GM08714 (cell line): Measurements from ENCODE around the gene MAGEB17.

ENCODE experiments used
- H3K4me3 ChIP-seq: fragments of 200-500 bp; sonication (Bioruptor generic); 2 replicates; pipeline ENCODE4 v1.5.1; 2014; ENCODE audit warnings: mild to moderate bottlenecking, low read length, inconsistent platforms
- ZNF274 ChIP-seq: IDR thresholded peaks from 2 replicates; pipeline ENCODE4 v1.6.1; 2012; ENCODE audit warnings: mild to moderate bottlenecking, low read depth, low read length

Gene MAGEB17

DNA sequence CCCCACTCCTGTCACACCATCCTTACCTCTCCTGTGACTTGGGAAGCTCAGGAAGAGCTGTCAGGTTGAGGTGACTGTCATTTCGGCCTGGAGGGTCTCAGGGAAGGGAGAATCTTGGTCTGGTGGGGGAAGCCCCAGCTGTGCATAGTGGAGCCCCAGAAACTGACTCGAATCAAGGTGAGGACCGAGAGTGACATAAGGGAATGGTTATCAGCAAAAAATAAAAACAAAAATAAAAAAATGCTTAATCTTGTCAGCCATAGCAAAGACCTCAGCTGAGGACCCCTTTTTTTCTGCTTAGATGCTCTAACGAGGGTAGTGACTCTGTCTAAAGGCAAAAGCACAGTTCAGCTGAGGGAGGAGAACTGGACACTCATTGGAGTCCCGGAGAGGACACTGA lies at the start of gene MAGEB17:
Gene MAGEB17 (plus strand): TSS at position 301 of the 400 bp plus-strand sequence. CDS start 2,902 bp downstream, outside the sequence.
- no peak within 1 kb of the TSS for H3K4me3 ChIP-seq
- no peak for TF ChIP-seq ZNF274

- peak overlapping the region; percentile 13; the same call in 1 of the 2 replicates for H3K4me3 ChIP-seq
- TF ChIP-seq ZNF274: no peak
Observed at GRCh38 chrX:16119353-16120220, 47.7 kb upstream of the MAGEB17 start.

DNA sequence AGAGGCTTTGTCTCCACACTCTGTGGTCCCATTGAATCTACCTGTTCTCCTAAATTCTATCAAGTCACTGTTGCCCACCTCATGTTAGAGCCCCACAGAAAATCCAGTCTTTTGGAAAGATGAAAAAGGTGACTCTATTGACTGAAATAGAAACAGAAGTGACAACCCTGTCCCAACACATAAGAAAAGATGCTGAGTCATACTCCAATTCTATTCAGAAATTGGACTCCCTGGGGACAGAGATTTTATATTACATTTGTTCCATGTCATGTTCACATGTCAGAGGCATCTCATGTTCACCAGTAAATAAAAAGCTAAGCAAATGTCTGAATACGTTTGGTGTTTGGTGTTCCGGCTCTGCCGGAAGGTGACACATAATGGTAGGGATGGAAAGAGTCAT lies 46.9 kb upstream of the MAGEB17 start:
- no peak for TF ChIP-seq ZNF274
- H3K4me3 ChIP-seq: no peak overlapping the region; the same call in 1 of the 2 replicates

- TF ChIP-seq ZNF274: no peak
- no peak within 1 kb of the TSS for H3K4me3 ChIP-seq
Observed at GRCh38 chrX:16123222-16123786, 44.0 kb upstream of the MAGEB17 start, which contains the start of gene GRPR. GRPR (plus strand) TSS chrX:16123565; CDS start chrX:16123954, 389 bp downstream.

- no peak overlapping the region for H3K4me3 ChIP-seq
- no peak for TF ChIP-seq ZNF274
Observed at GRCh38 chrX:16124201-16124600, 43.1 kb upstream of the MAGEB17 start.

- no peak for TF ChIP-seq ZNF274
- no peak overlapping the region; the same call in 1 of the 2 replicates for H3K4me3 ChIP-seq
Observed at GRCh38 chrX:16125520-16126149, 41.6 kb upstream of the MAGEB17 start.

DNA sequence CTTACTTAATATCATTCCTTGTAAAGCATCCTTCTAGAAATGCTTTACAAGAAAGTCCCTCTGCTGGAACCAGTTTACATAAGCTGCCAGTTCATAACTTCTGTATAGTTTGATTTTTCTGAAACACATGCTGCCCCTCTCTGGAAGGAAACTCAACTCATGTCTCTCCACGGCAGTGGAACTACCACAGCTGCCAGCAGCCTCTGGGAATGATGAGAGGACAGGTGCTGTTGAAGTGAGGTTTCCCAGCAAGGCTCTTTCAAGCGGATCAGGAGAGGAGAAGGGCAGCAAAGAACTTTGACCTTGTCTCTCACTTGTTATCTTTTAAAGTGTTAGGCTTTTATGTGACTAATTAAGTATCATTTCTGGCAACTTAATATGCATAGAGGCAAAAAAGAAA lies 36.6 kb upstream of the MAGEB17 start:
- no peak for TF ChIP-seq ZNF274
- no peak overlapping the region for H3K4me3 ChIP-seq

DNA sequence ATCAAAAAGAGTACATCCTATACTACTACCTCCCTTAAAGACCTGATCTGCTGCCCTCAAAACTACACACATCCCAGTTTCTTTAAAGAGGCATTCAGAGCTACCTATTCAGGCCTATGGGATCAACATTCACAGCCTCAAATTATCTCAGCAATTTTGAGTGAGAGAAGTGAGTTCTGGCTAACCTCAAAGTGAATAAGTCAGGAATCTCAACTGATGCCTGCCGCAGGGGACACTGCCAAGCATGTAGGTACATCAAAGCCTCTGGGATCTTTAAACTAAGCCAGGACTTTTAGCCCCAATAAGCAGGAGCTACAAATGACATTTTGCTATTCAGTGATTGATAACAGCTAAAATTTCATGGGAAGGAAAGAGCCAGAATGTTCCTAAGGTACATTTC lies 32.3 kb upstream of the MAGEB17 start:
- no peak overlapping the region for H3K4me3 ChIP-seq
- TF ChIP-seq ZNF274: no peak

- no peak for TF ChIP-seq ZNF274
- H3K4me3 ChIP-seq: no peak overlapping the region
Observed at GRCh38 chrX:16136080-16136479, 31.2 kb upstream of the MAGEB17 start.

DNA sequence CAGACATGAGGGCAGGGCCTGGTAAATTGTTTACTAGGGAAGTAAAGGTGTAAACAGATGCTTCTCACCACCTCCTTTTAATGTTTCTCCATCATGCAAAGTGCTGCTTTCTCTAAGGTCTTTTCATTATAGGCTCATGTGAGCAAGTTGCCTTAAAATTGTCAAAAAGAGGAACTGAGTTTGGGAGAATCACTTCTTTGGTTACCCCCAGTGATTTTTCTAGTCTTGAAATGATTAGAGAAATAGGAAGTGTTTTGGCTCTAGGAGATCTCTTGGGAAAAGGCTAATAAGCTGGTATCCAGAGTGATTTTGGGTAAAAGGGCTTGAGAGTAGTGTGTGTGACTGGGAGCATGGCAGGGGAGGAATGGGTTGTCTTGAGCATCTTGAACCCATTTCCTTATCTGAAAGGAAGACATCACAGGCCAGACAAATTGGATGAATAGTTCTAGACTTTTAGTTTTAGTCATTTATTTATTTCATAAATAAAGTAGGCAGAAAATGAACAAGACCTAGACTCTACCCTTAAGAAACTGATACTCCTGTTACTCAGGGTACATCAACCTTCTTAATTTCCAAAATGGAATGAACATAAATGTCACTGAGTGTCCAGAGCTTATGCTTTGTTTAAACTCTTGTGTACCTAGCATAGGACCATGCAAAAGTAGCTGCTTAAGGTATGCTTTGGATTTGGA lies 29.7 kb upstream of the MAGEB17 start:
- H3K4me3 ChIP-seq: no peak overlapping the region
- no peak for TF ChIP-seq ZNF274

DNA sequence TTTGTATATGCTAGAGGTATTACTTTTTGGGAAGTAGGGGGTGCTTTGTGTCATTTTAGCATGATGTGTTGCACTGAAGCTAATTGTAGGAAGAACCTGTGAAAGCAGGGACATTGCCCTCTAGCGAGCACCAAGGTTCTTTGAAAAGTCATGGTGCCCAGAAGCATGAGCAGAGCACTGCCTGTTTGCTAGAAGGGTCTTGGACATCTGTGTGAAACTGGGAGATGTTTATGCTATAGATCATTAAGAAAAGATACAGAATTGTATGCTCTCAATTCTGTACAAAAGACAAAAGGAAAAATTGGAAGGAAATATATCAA lies 29.2 kb upstream of the MAGEB17 start:
- no peak overlapping the region for H3K4me3 ChIP-seq
- TF ChIP-seq ZNF274: no peak

DNA sequence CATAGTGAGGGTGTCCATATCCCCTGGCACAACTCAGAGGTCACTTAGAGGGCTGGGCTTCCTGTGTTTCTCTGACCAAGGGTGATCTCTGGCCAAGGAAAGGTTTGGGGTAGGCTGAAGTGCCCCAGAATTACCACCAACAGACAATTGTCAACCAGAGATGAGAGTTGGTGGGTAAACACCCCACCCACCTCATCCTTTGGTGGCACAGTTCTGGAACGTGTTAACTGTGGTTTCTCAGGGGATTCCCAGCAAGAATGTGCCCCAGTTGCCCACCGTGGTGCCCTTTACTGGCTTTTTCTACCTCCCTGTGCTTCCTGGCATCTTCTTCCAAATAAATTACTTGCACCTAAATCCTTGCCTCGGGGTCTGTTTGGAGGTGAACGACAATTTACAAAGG lies 26.8 kb upstream of the MAGEB17 start:
- no peak for TF ChIP-seq ZNF274
- H3K4me3 ChIP-seq: no peak overlapping the region

DNA sequence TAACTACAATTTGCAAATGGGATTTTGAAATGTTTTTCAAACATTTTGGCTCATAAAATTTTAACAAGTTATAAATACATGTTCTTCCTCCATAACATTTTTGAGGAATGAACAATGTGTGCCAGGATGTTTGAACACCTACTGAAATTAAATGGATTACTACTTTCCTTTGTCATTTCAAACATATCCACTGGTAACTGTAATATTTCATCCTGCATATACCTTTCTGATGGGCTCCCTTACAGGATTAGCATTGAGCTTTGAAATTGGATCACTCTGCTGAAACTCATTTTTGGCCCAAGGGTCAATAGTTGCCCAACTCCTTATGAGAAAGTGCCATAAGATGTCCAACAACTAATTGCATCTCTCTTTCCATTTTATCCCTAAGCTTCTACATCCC lies 26.3 kb upstream of the MAGEB17 start:
- no peak for TF ChIP-seq ZNF274
- no peak overlapping the region for H3K4me3 ChIP-seq
